HG02938 (cell line): Measurements from ENCODE around the gene ZNF526.

Experiments used
- ATAC-seq: cut with Tn5 transposase; IDR thresholded peaks from one replicate; pipeline ENCODE4 v1.9.1; 2021; ENCODE audit warnings: mild to moderate bottlenecking, moderate library complexity; ENCODE audit not compliant: unreplicated experiment

The ZNF526 gene

GRCh38 chr19:42246143-42246921 is 26.2 kb downstream of the ZNF526 start:
- ATAC-seq: no peak

GRCh38 chr19:42246922-42247639 is 27.0 kb downstream of the ZNF526 start:
- no peak for ATAC-seq

- ATAC-seq: no peak
Measured at GRCh38 chr19:42247640-42248199, 27.6 kb downstream of the ZNF526 start.

GRCh38 chr19:42248270-42249148 is 28.4 kb downstream of the ZNF526 start:
- ATAC-seq: no peak

GRCh38 chr19:42249149-42249750 is 29.1 kb downstream of the ZNF526 start:
- ATAC-seq: no peak

GRCh38 chr19:42249769-42250168 is 29.7 kb downstream of the ZNF526 start:
- ATAC-seq: no peak

- ATAC-seq: no peak
Measured at GRCh38 chr19:42250183-42250665, 30.1 kb downstream of the ZNF526 start.

- no peak for ATAC-seq
Measured at GRCh38 chr19:42250666-42251531, 30.8 kb downstream of the ZNF526 start.

- no peak for ATAC-seq
Measured at GRCh38 chr19:42251572-42252358, 31.7 kb downstream of the ZNF526 start.

- ATAC-seq: no peak
Measured at GRCh38 chr19:42252365-42253244, 32.5 kb downstream of the ZNF526 start.

- no peak for ATAC-seq
Measured at GRCh38 chr19:42253245-42254088, 33.4 kb downstream of the ZNF526 start.

GRCh38 chr19:42254089-42254849 is 34.2 kb downstream of the ZNF526 start:
- no peak for ATAC-seq

GRCh38 chr19:42254850-42255765 is 35.0 kb downstream of the ZNF526 start, which contains the start of gene ERF:
ERF (minus strand) TSS chr19:42255128; CDS start chr19:42254999, 129 bp downstream.
- ATAC-seq: peak; percentile 56

- no peak for ATAC-seq
Measured at GRCh38 chr19:42255766-42256745, 35.9 kb downstream of the ZNF526 start.
